Measurements from ENCODE around the gene CX3CR1. TPM values are rescaled to one million over a fixed set of nuclear protein-coding genes. Genes with fewer than 3 reads are reported as not detected.

Gene CX3CR1
- total and polyA plus RNA-seq, 9 of the 15 experiments (the other 6 are each of a cell fraction or from before 2014, with no cell fraction given): 0.03 to 0.21 TPM; not detected in 7

DNA sequence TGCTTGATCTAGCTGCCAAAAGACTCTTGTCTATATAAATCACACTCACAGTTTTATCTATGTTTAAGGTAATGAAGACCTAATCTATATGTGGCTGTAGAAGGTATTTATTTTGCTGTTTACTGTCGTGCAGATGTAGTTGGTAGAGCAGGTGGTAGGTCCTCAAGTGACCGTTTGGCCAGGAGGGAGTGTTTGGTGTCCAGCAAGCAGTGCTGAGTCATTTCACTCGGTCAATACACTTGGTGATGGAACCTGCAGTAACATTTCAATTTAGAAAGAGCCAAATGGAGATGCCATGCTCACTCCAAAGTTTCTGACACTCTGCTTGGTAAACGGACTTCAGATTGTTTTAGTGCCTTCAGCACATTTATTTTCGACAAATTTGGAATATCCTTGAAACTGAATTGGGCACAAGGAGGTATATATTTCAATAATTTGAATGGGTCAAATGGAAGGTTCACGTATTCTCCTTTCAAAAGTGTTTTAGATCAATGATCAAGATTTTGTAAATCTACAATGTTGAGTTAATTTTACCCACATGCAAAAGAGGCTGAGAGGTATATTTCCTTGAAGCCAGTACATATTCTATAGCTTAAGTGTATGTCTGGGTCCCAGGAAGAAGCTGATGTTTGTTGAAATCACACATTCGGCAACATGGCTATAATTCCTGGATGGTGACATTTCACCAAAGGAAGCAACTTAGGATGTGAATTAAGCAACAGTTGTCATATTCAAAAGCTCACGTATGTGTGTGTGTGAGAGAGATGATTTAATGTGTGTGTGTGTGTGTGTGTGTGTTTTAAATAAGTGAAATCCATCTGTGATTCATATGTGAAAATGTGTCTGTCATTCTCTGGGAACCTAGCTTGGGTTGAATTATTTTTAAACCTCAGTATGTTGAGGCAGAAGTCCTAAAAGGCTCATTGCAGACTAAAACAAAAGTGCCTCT lies 7.7 kb upstream of the CX3CR1 start (continued):
- TF ChIP-seq MYC (IDR thresholded peaks at IDR 0.05; ENCODE audit: low read depth, low read length) (no peak; the same call in 1 of the 2 replicates), MYC (CRISPR knock-in tag; IDR thresholded peaks at IDR 0.05; ENCODE audit: borderline replicate concordance, low read depth) (no peak), ZNF175 (CRISPR knock-in tag; IDR thresholded peaks at IDR 0.05; ENCODE audit: low read depth) (peak; percentile 89; the same call in 1 of the 2 replicates), ZNF644 (tag; IDR thresholded peaks at IDR 0.05; ENCODE audit: low read depth) (peak; percentile 49; the same call in 1 of the 2 replicates), GATA2 (CRISPR knock-in tag; IDR thresholded peaks at IDR 0.05) (no peak), ZBTB1 (CRISPR knock-in tag; IDR thresholded peaks at IDR 0.05; ENCODE audit: borderline replicate concordance, low read depth) (no peak), FOXA3 (CRISPR knock-in tag; conservative IDR thresholded peaks at IDR 0.05 in 1 of 2, IDR thresholded peaks at IDR 0.05 in 1 of 2) (peak in 1 of 2 experiments; percentile 63; a peak in 2 of 4 replicates), SMAD4 (CRISPR knock-in tag; conservative IDR thresholded peaks at IDR 0.05) (peak; percentile 79), BACH1 (tag; IDR thresholded peaks at IDR 0.05) (peak; percentile 48), CTBP1 (IDR thresholded peaks at IDR 0.05; ENCODE audit: borderline replicate concordance) (peak; percentile 56; the same call in 1 of the 2 replicates), TEAD1 (CRISPR knock-in tag; IDR thresholded peaks at IDR 0.05) (peak in 1 of 2 experiments; percentile 57; a peak in 1 of 4 replicates), PPARD (CRISPR knock-in tag; IDR thresholded peaks at IDR 0.05) (no peak), SMAD3 (CRISPR knock-in tag; conservative IDR thresholded peaks at IDR 0.05) (0 out of 2 replicates have a peak, but pooled peaks have one; percentile 42), ZNF584 (CRISPR knock-in tag; IDR thresholded peaks at IDR 0.05; ENCODE audit: low read depth) (peak; percentile 65; the same call in 1 of the 2 replicates)
- TF ChIP-seq, protein P1, sequence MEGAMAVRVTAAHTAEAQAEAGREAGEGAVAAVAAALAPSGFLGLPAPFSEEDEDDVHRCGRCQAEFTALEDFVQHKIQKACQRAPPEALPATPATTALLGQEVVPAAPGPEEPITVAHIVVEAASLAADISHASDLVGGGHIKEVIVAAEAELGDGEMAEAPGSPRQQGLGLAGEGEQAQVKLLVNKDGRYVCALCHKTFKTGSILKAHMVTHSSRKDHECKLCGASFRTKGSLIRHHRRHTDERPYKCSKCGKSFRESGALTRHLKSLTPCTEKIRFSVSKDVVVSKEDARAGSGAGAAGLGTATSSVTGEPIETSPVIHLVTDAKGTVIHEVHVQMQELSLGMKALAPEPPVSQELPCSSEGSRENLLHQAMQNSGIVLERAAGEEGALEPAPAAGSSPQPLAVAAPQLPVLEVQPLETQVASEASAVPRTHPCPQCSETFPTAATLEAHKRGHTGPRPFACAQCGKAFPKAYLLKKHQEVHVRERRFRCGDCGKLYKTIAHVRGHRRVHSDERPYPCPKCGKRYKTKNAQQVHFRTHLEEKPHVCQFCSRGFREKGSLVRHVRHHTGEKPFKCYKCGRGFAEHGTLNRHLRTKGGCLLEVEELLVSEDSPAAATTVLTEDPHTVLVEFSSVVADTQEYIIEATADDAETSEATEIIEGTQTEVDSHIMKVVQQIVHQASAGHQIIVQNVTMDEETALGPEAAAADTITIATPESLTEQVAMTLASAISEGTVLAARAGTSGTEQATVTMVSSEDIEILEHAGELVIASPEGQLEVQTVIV (CRISPR knock-in tag; IDR thresholded peaks at IDR 0.05; ENCODE audit: borderline replicate concordance): 0 out of 2 replicates have a peak, but pooled peaks have one; percentile 9
- TF ChIP-seq, protein P2, sequence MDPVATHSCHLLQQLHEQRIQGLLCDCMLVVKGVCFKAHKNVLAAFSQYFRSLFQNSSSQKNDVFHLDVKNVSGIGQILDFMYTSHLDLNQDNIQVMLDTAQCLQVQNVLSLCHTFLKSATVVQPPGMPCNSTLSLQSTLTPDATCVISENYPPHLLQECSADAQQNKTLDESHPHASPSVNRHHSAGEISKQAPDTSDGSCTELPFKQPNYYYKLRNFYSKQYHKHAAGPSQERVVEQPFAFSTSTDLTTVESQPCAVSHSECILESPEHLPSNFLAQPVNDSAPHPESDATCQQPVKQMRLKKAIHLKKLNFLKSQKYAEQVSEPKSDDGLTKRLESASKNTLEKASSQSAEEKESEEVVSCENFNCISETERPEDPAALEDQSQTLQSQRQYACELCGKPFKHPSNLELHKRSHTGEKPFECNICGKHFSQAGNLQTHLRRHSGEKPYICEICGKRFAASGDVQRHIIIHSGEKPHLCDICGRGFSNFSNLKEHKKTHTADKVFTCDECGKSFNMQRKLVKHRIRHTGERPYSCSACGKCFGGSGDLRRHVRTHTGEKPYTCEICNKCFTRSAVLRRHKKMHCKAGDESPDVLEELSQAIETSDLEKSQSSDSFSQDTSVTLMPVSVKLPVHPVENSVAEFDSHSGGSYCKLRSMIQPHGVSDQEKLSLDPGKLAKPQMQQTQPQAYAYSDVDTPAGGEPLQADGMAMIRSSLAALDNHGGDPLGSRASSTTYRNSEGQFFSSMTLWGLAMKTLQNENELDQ (CRISPR knock-in tag; IDR thresholded peaks at IDR 0.05; ENCODE audit: borderline replicate concordance): no peak
- TF ChIP-seq, protein P3, sequence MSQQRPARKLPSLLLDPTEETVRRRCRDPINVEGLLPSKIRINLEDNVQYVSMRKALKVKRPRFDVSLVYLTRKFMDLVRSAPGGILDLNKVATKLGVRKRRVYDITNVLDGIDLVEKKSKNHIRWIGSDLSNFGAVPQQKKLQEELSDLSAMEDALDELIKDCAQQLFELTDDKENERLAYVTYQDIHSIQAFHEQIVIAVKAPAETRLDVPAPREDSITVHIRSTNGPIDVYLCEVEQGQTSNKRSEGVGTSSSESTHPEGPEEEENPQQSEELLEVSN (IDR thresholded peaks at IDR 0.05; ENCODE audit: borderline replicate concordance in 1 of 2, extremely low read depth in 1 of 2, insufficient read depth in 1 of 2, insufficient read length in 1 of 2, low read depth in 1 of 2, low read length in 1 of 2, poor library complexity in 1 of 2, severe bottlenecking in 1 of 2): peak in 1 of 2 experiments; percentile 74
